HepG2 (cell line): Measurements from ENCODE around the gene PEAK1.

Experiments used
- MXI1 ChIP-seq: IDR thresholded peaks from 3 replicates; pipeline ENCODE4 v1.6.1; 2012; ENCODE audit warnings: low read depth, low read length, inconsistent platforms, borderline replicate concordance
- PLSCR1 ChIP-seq: sonication (generic); formaldehyde crosslinking; IDR thresholded peaks from 2 replicates; pipeline ENCODE4 v1.5.0; 2020; ENCODE audit warnings: missing genetic modification reagents, mild to moderate bottlenecking, borderline replicate concordance
- POLR2AphosphoS2 ChIP-seq: IDR thresholded peaks from 2 replicates; pipeline ENCODE4 v1.6.1; 2011; ENCODE audit warnings: low read depth, low read length, improper control_type of control experiment
- TCF7L2 ChIP-seq: IDR thresholded peaks from 2 replicates; pipeline ENCODE4 v1.6.1; 2011; ENCODE audit warnings: mild to moderate bottlenecking, low read depth, low read length, moderate library complexity
- YY1 ChIP-seq: IDR thresholded peaks from 2 replicates; pipeline ENCODE4 v1.6.1; 2011; ENCODE audit warnings: low read length, low read depth, moderate library complexity, mild to moderate bottlenecking; ENCODE audit not compliant: insufficient read depth, insufficient replicate concordance
- TF ChIP-seq, protein P1 (sequence below): sonication (generic); formaldehyde crosslinking; IDR thresholded peaks from 2 replicates; pipeline ENCODE4 v1.5.0; 2020; ENCODE audit warnings: mild to moderate bottlenecking, missing genetic modification reagents, moderate library complexity

- TF ChIP-seq POLR2AphosphoS2, result no peak
- TF ChIP-seq, protein P1, sequence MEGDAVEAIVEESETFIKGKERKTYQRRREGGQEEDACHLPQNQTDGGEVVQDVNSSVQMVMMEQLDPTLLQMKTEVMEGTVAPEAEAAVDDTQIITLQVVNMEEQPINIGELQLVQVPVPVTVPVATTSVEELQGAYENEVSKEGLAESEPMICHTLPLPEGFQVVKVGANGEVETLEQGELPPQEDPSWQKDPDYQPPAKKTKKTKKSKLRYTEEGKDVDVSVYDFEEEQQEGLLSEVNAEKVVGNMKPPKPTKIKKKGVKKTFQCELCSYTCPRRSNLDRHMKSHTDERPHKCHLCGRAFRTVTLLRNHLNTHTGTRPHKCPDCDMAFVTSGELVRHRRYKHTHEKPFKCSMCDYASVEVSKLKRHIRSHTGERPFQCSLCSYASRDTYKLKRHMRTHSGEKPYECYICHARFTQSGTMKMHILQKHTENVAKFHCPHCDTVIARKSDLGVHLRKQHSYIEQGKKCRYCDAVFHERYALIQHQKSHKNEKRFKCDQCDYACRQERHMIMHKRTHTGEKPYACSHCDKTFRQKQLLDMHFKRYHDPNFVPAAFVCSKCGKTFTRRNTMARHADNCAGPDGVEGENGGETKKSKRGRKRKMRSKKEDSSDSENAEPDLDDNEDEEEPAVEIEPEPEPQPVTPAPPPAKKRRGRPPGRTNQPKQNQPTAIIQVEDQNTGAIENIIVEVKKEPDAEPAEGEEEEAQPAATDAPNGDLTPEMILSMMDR (CRISPR knock-in tag), result no peak
- no peak for TF ChIP-seq TCF7L2
- no peak for TF ChIP-seq YY1
- no peak for TF ChIP-seq MXI1
- TF ChIP-seq PLSCR1, result no peak
These were observed 361.4 kb downstream of the PEAK1 start for GRCh38 chr15:77058468-77058867.
